Hepatocyte (in vitro differentiated cells): ENCODE results near the gene GNPTG.

ENCODE experiments used
- CTCF ChIP-seq: fragments of 200-600 bp; sonication (generic); IDR thresholded peaks from 2 replicates; pipeline ENCODE4 v1.5.1; 2016; ENCODE audit warnings: antibody characterized with exemption, mild to moderate bottlenecking; ENCODE audit not compliant: poor library complexity
- EZH2 ChIP-seq: fragments of 200-600 bp; sonication (generic); IDR thresholded peaks from 2 replicates; pipeline ENCODE4 v1.6.1; 2016; ENCODE audit warnings: antibody characterized with exemption, mild to moderate bottlenecking, borderline replicate concordance
- EZH2phosphoT487 ChIP-seq: fragments of 200-600 bp; sonication (generic); IDR thresholded peaks from one replicate; pipeline ENCODE4 v1.6.1; 2018; ENCODE audit warnings: antibody characterized with exemption, mild to moderate bottlenecking, low read depth, moderate library complexity; ENCODE audit not compliant: unreplicated experiment, severe bottlenecking

GRCh38 chr16:1401061-1401757 is 49.5 kb downstream of the GNPTG start:
- TF ChIP-seq CTCF = no peak
- no peak for TF ChIP-seq EZH2phosphoT487
- no peak for TF ChIP-seq EZH2
